SK-N-SH (cell line): ENCODE results near the gene PTPRD. TPM values are rescaled to one million over a fixed set of nuclear protein-coding genes. Genes with fewer than 3 reads are reported as not detected.

Experiments used
- CTCF ChIA-PET: fragments of 300-600, 350-600 bp; formaldehyde crosslinking; extraction: SDS; loops from one replicate; lab custom pipeline; 2021; lab: Yijun Ruan, JAX
- POLR2A ChIA-PET: fragments of 350-600 bp; sonication (Branson Sonifier 250); formaldehyde crosslinking; extraction: SDS; loops from one replicate; lab custom pipeline; 2020; ENCODE audit warnings: antibody characterized with exemption, inconsistent platforms; lab: Yijun Ruan, JAX
- DNase-seq: peaks from one replicate; pipeline ENCODE4 v3.0.0; 2012
- H2AFZ ChIP-seq: fragments of 200-600 bp; sonication (generic); 2 replicates; pipeline ENCODE4 v1.8.1; 2016; ENCODE audit warnings: antibody characterized with exemption, mild to moderate bottlenecking, low read depth
- H3F3A ChIP-seq: fragments of 200-600 bp; sonication (generic); replicated peaks from 2 replicates; pipeline ENCODE3; 2016; ENCODE audit warnings: antibody characterized with exemption, mild to moderate bottlenecking; ENCODE audit not compliant: insufficient read depth
- H3K27ac ChIP-seq, 2 experiments: fragments of 200-500 bp in 1 of 2; fragments of 200-600 bp in 1 of 2; sonication (Bioruptor generic) in 1 of 2; sonication (generic), shearing (Covaris generic) in 1 of 2; 2 replicates each; pipeline versions ENCODE4 v1.5.1 to v1.6.1; 2014 to 2016; ENCODE audit warnings: low read depth in 2 of 2, inconsistent platforms in 1 of 2, low read length in 1 of 2, mild to moderate bottlenecking in 1 of 2, mixed read lengths in 1 of 2
- H3K27me3 ChIP-seq: fragments of 200-600 bp; sonication (generic), shearing (Covaris generic); 2 replicates; pipeline ENCODE4 v1.6.1; 2016; ENCODE audit warnings: mixed run types; ENCODE audit not compliant: insufficient read depth
- H3K36me3 ChIP-seq, 2 experiments: fragments of 200-500 bp in 1 of 2; fragments of 200-600 bp in 1 of 2; sonication (Bioruptor generic) in 1 of 2; sonication (generic) in 1 of 2; replicated peaks in 1 of 2; 2 replicates each; pipeline versions ENCODE3 to v1.5.1; 2014 to 2016; ENCODE audit warnings: low read length in 1 of 2, mild to moderate bottlenecking in 1 of 2; ENCODE audit not compliant: insufficient read depth in 2 of 2, control insufficient read depth in 1 of 2
- H3K4me1 ChIP-seq, 2 experiments: fragments of 200-500 bp in 1 of 2; fragments of 200-600 bp in 1 of 2; sonication (Bioruptor generic) in 1 of 2; sonication (generic), shearing (Covaris generic) in 1 of 2; 2 replicates each; pipeline versions ENCODE4 v1.5.1 to v1.6.1; 2014 to 2016; ENCODE audit warnings: low read depth in 1 of 2, low read length in 1 of 2, mixed run types in 1 of 2; ENCODE audit not compliant: insufficient read depth in 2 of 2, control insufficient read depth in 1 of 2
- H3K4me2 ChIP-seq: fragments of 200-600 bp; sonication (generic), shearing (Covaris generic); 2 replicates; pipeline ENCODE4 v1.6.1; 2017; ENCODE audit warnings: mixed run types
- H3K4me3 ChIP-seq, 2 experiments: fragments of 200-500 bp in 1 of 2; fragments of 200-600 bp in 1 of 2; sonication (Bioruptor generic) in 1 of 2; sonication (generic), shearing (Covaris generic) in 1 of 2; 2 replicates each; pipeline versions ENCODE4 v1.5.1 to v1.8.1; 2014 to 2016; ENCODE audit warnings: low read depth in 2 of 2, inconsistent platforms in 1 of 2, low read length in 1 of 2, mild to moderate bottlenecking in 1 of 2, mixed read lengths in 1 of 2, moderate library complexity in 1 of 2
- H3K79me2 ChIP-seq: fragments of 200-600 bp; sonication (generic); 2 replicates; pipeline ENCODE4 v1.8.1; 2017; ENCODE audit warnings: mild to moderate bottlenecking; ENCODE audit not compliant: insufficient read depth
- H3K9ac ChIP-seq: fragments of 200-600 bp; sonication (generic); 2 replicates; pipeline ENCODE4 v1.6.1; 2017; ENCODE audit warnings: mixed run types
- H3K9me2 ChIP-seq: fragments of 200-600 bp; sonication (generic); 2 replicates; pipeline ENCODE4 v1.6.1; 2017; ENCODE audit warnings: mixed run types
- H3K9me3 ChIP-seq: fragments of 200-600 bp; sonication (generic); 2 replicates; pipeline ENCODE4 v1.6.1; 2017; ENCODE audit warnings: mixed run types, mild to moderate bottlenecking, moderate library complexity
- H4K20me1 ChIP-seq: fragments of 200-600 bp; sonication (generic); 2 replicates; pipeline ENCODE4 v1.6.1; 2017; ENCODE audit warnings: mild to moderate bottlenecking, mixed run types; ENCODE audit not compliant: insufficient read depth
- EZH2phosphoT487 ChIP-seq: fragments of 200-600 bp; sonication (generic); IDR thresholded peaks from 2 replicates; pipeline ENCODE4 v1.6.1; 2017; ENCODE audit warnings: low read depth, mixed run types, mild to moderate bottlenecking, antibody characterized with exemption, moderate library complexity, borderline replicate concordance
- GABPA ChIP-seq: IDR thresholded peaks from 2 replicates; pipeline ENCODE4 v1.4.0; 2012; ENCODE audit warnings: low read depth, mild to moderate bottlenecking
- GATA2 ChIP-seq: sonication (generic); formaldehyde crosslinking; IDR thresholded peaks from 2 replicates; pipeline ENCODE4 v1.5.0; 2020; ENCODE audit warnings: mild to moderate bottlenecking, missing genetic modification reagents
- IRF3 ChIP-seq: fragments of 150-350 bp; IDR thresholded peaks from 2 replicates; pipeline ENCODE4 v1.6.1; 2016; ENCODE audit warnings: mild to moderate bottlenecking, low read depth, low read length
- JUND ChIP-seq: IDR thresholded peaks from 2 replicates; pipeline ENCODE4 v1.4.0; 2012
- MEF2A ChIP-seq: IDR thresholded peaks from 2 replicates; pipeline ENCODE4 v1.4.0; 2012; ENCODE audit warnings: low read depth, borderline replicate concordance
- NFIC ChIP-seq: IDR thresholded peaks from 2 replicates; pipeline ENCODE4 v1.4.0; 2012; ENCODE audit warnings: borderline replicate concordance
- RAD21 ChIP-seq: IDR thresholded peaks from 2 replicates; pipeline ENCODE4 v1.6.1; 2012; ENCODE audit warnings: mild to moderate bottlenecking, low read length
- RCOR1 ChIP-seq: fragments of 150-350 bp; IDR thresholded peaks from 2 replicates; pipeline ENCODE4 v1.6.1; 2017; ENCODE audit warnings: antibody characterized with exemption, low read length
- RFX5 ChIP-seq: IDR thresholded peaks from 2 replicates; pipeline ENCODE4 v1.6.1; 2012; ENCODE audit warnings: mild to moderate bottlenecking, improper control_type of control experiment, low read length
- RXRA ChIP-seq: IDR thresholded peaks from 2 replicates; pipeline ENCODE4 v1.4.0; 2012; ENCODE audit warnings: low read depth, mild to moderate bottlenecking, borderline replicate concordance
- SMC3 ChIP-seq: IDR thresholded peaks from 2 replicates; pipeline ENCODE4 v1.6.1; 2012; ENCODE audit warnings: low read depth, low read length, improper control_type of control experiment
- TAF1 ChIP-seq: IDR thresholded peaks from 2 replicates; pipeline ENCODE4 v1.6.1; 2012; ENCODE audit warnings: low read depth, mild to moderate bottlenecking, low read length, moderate library complexity, borderline replicate concordance
- TCF12 ChIP-seq: IDR thresholded peaks from 2 replicates; pipeline ENCODE4 v1.4.0; 2012
- TEAD4 ChIP-seq: IDR thresholded peaks from 2 replicates; pipeline ENCODE4 v1.4.0; 2012; ENCODE audit warnings: mild to moderate bottlenecking, borderline replicate concordance; ENCODE audit not compliant: insufficient read depth
- YY1 ChIP-seq: IDR thresholded peaks from 2 replicates; pipeline ENCODE4 v1.4.0; 2012; ENCODE audit warnings: low read depth, mild to moderate bottlenecking
- WGBS: methylation state at CpG from one replicate; pipeline ENCODE4 v1.1.6; 2017; ENCODE audit warnings: low lambda C conversion rate; 5-methylcytosine and 5-hydroxymethylcytosine counted together
- polyA plus RNA-seq, 3 experiments: library from polyadenylated mRNA; depleted of rRNA; stranded (reverse); fragments of >200 nt; gene quantifications; 2 replicates each; pipeline ENCODE4 v1.2.3, GENCODE V29; 2012
- TF ChIP-seq, protein P1 (sequence below): IDR thresholded peaks from 2 replicates; pipeline ENCODE4 v1.6.1; 2012; ENCODE audit warnings: mild to moderate bottlenecking, low read depth, low read length, moderate library complexity
- TF ChIP-seq, protein P2 (sequence below): fragments of 200-600 bp; sonication (generic); IDR thresholded peaks from 2 replicates; pipeline ENCODE4 v1.6.1; 2017; ENCODE audit warnings: antibody characterized with exemption, mild to moderate bottlenecking, moderate library complexity
- TF ChIP-seq, protein P3 (sequence below): IDR thresholded peaks from 2 replicates; pipeline ENCODE4 v1.4.0; 2012; ENCODE audit warnings: low read depth
- TF ChIP-seq, protein P4 (sequence below): IDR thresholded peaks from 2 replicates; pipeline ENCODE4; 2012
- TF ChIP-seq, protein P5 (sequence below): IDR thresholded peaks from 2 replicates; pipeline ENCODE4 v1.4.0; 2012; ENCODE audit warnings: low read depth, borderline replicate concordance

Gene PTPRD
- polyA plus RNA-seq, 1 of the 3 experiments (the other 2 are of a cell fraction) = 0.15 TPM

- no peaks in the 10 kb centered on the region for H3K9me2 ChIP-seq
- no peaks in the 10 kb centered on the region for H3K36me3 ChIP-seq
- no peak overlapping the region for H3K9ac ChIP-seq
- no peaks in the 10 kb centered on the region for H3K4me1 ChIP-seq
- no peak for DNase-seq
- H2AFZ ChIP-seq = no peak overlapping the region
- ChIA-PET CTCF (no interaction called here), POLR2A (no interaction called here)
- no peaks in the 10 kb centered on the region for H3K27me3 ChIP-seq
- H3K4me2 ChIP-seq = no peak overlapping the region
- no peak overlapping the region for H3K27ac ChIP-seq
- WGBS = 70% methylated on average over 7 of the region's 7 CpGs
- no peaks in the 10 kb centered on the region for H3K9me3 ChIP-seq
- TF ChIP-seq TCF12 = no peak
- no peak for TF ChIP-seq TAF1
- TF ChIP-seq, protein P1, sequence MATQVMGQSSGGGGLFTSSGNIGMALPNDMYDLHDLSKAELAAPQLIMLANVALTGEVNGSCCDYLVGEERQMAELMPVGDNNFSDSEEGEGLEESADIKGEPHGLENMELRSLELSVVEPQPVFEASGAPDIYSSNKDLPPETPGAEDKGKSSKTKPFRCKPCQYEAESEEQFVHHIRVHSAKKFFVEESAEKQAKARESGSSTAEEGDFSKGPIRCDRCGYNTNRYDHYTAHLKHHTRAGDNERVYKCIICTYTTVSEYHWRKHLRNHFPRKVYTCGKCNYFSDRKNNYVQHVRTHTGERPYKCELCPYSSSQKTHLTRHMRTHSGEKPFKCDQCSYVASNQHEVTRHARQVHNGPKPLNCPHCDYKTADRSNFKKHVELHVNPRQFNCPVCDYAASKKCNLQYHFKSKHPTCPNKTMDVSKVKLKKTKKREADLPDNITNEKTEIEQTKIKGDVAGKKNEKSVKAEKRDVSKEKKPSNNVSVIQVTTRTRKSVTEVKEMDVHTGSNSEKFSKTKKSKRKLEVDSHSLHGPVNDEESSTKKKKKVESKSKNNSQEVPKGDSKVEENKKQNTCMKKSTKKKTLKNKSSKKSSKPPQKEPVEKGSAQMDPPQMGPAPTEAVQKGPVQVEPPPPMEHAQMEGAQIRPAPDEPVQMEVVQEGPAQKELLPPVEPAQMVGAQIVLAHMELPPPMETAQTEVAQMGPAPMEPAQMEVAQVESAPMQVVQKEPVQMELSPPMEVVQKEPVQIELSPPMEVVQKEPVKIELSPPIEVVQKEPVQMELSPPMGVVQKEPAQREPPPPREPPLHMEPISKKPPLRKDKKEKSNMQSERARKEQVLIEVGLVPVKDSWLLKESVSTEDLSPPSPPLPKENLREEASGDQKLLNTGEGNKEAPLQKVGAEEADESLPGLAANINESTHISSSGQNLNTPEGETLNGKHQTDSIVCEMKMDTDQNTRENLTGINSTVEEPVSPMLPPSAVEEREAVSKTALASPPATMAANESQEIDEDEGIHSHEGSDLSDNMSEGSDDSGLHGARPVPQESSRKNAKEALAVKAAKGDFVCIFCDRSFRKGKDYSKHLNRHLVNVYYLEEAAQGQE = no peak
- TF ChIP-seq YY1 = no peak
- no peak for TF ChIP-seq GABPA
- TF ChIP-seq JUND = no peak
- TF ChIP-seq GATA2 (CRISPR knock-in tag) = no peak
- no peak for TF ChIP-seq NFIC
- no peak for TF ChIP-seq RFX5
- no peaks in the 10 kb centered on the region for H4K20me1 ChIP-seq
- no peaks in the 10 kb centered on the region for H3F3A ChIP-seq
- no peaks in the 10 kb centered on the region for H3K79me2 ChIP-seq
- no peak overlapping the region for H3K4me3 ChIP-seq
Observed at GRCh38 chr9:8448226-8448625, 2164.6 kb downstream of the PTPRD start.

- Histone ChIP-seq H3K4me2 (no peak overlapping the region), H3K9me2 (no peaks in the 10 kb centered on the region), H2AFZ (no peak overlapping the region), H3K4me1 (no peaks in the 10 kb centered on the region), H3K79me2 (no peaks in the 10 kb centered on the region), H3K27ac (no peak overlapping the region), H3K36me3 (no peaks in the 10 kb centered on the region), H3K4me3 (no peak overlapping the region), H3F3A (no peaks in the 10 kb centered on the region), H3K9me3 (no peaks in the 10 kb centered on the region), H3K27me3 (no peaks in the 10 kb centered on the region), H3K9ac (no peak overlapping the region), H4K20me1 (no peaks in the 10 kb centered on the region)
- WGBS = 57% methylated on average over 4 of the region's 4 CpGs
- POLR2A ChIA-PET = no interaction called here
- CTCF ChIA-PET = no interaction called here
- no peak for DNase-seq
- TF ChIP-seq MEF2A (no peak), GATA2 (CRISPR knock-in tag) (no peak), SMC3 (no peak), RCOR1 (no peak), TEAD4 (no peak), RXRA (no peak), NFIC (no peak), EZH2phosphoT487 (no peak), IRF3 (no peak), RAD21 (no peak)
- TF ChIP-seq, protein P2, sequence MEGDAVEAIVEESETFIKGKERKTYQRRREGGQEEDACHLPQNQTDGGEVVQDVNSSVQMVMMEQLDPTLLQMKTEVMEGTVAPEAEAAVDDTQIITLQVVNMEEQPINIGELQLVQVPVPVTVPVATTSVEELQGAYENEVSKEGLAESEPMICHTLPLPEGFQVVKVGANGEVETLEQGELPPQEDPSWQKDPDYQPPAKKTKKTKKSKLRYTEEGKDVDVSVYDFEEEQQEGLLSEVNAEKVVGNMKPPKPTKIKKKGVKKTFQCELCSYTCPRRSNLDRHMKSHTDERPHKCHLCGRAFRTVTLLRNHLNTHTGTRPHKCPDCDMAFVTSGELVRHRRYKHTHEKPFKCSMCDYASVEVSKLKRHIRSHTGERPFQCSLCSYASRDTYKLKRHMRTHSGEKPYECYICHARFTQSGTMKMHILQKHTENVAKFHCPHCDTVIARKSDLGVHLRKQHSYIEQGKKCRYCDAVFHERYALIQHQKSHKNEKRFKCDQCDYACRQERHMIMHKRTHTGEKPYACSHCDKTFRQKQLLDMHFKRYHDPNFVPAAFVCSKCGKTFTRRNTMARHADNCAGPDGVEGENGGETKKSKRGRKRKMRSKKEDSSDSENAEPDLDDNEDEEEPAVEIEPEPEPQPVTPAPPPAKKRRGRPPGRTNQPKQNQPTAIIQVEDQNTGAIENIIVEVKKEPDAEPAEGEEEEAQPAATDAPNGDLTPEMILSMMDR = no peak
- TF ChIP-seq, protein P3, sequence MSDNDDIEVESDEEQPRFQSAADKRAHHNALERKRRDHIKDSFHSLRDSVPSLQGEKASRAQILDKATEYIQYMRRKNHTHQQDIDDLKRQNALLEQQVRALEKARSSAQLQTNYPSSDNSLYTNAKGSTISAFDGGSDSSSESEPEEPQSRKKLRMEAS = no peak
- TF ChIP-seq, protein P4, sequence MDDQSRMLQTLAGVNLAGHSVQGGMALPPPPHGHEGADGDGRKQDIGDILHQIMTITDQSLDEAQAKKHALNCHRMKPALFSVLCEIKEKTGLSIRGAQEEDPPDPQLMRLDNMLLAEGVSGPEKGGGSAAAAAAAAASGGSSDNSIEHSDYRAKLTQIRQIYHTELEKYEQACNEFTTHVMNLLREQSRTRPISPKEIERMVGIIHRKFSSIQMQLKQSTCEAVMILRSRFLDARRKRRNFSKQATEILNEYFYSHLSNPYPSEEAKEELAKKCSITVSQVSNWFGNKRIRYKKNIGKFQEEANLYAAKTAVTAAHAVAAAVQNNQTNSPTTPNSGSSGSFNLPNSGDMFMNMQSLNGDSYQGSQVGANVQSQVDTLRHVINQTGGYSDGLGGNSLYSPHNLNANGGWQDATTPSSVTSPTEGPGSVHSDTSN = no peak
- TF ChIP-seq, protein P5, sequence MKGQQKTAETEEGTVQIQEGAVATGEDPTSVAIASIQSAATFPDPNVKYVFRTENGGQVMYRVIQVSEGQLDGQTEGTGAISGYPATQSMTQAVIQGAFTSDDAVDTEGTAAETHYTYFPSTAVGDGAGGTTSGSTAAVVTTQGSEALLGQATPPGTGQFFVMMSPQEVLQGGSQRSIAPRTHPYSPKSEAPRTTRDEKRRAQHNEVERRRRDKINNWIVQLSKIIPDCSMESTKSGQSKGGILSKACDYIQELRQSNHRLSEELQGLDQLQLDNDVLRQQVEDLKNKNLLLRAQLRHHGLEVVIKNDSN = no peak
Observed at GRCh38 chr9:8447601-8448000, 2165.2 kb downstream of the PTPRD start.
